Lower leg skin (tissue), 4 donors: Measurements from ENCODE around the gene KLF1. TPM values are rescaled to one million over a fixed set of nuclear protein-coding genes. Genes with fewer than 3 reads are reported as not detected.

Experiments
- DNase-seq, 2 donors: peaks; one replicate each; pipeline ENCODE4 v3.0.0-alpha.2; 2019; ENCODE audit warnings: low spot score in 2 of 2
- H3K4me3 ChIP-seq: fragments of 200-600 bp; sonication (generic); 2 replicates; pipeline ENCODE4 v1.5.1; 2017; ENCODE audit warnings: mild to moderate bottlenecking, low read depth; ENCODE audit not compliant: poor library complexity, severe bottlenecking
- POLR2A ChIP-seq, 2 donors: fragments of 450-650 bp; IDR thresholded peaks; one replicate each; pipeline ENCODE4 v1.6.1; 2016 to 2017; ENCODE audit warnings: antibody characterized with exemption in 2 of 2, mild to moderate bottlenecking in 1 of 2, moderate library complexity in 1 of 2
- WGBS, 2 donors: methylation state at CpG; one replicate each; pipeline ENCODE4 v1.1.5; 2018; 5-methylcytosine and 5-hydroxymethylcytosine counted together
- intact Hi-C: fragments of 100-400 bp; cut with DNase I; formaldehyde crosslinking; loops from one replicate; pipeline ENCODE4 v1.15.0; 2023; ENCODE audit warnings: low total_unique reads
- total RNA-seq, 4 donors: library from RNA; depleted of rRNA; stranded (reverse); fragments of >200 nt; gene quantifications; one replicate each; pipeline ENCODE4 v1.1.0, GENCODE V29; 2016
- TF ChIP-seq, protein P1 (sequence below), 3 donors: fragments of 450-650 bp; IDR thresholded peaks; one replicate each; pipeline ENCODE4 v1.5.1; 2016; ENCODE audit warnings: antibody characterized with exemption in 3 of 3, mild to moderate bottlenecking in 3 of 3, moderate library complexity in 2 of 3

The KLF1 gene
- under 1 TPM in 1 of 4 donors, not detected in 3; 0.13 TPM for total RNA-seq

DNA sequence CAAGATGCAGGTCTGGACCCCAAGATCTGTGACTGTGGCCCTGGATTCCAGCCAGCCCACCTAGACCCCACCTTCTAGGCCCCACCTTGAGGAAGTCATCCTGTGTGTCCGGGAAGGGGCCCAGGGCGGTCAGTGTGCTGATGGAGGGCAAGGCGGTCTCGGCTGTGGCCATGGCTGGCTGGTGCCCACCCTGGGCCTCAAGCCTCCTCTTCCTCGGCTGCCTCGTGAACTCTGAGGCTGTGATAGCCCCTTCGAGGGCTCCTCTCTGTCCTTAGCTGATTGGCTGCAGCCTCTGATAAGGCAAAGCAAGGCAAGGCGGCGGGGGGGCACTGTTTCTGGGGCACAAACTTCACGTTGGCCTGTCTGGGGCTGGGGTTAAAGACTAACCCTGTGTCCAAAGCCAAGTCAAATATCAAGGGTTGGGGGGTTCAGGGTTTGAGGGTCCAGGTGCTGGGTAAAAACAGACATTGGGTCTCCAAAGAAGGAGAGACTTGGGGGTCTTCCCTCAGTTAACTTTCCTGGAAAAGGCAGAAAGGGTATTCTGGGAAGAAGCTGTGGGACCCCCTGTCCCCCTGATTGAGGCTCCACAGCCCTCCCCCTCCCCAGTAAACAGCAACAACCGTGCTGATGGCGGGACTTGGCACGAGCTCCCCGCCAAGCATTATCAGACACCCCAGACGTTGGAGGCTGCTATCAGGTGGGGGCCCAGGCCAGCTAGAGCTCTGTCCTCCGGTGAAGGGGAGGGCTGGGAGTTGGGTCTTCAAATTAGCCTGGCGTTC is at the start of gene KLF1:
Gene KLF1, minus strand, starts transcription at position 233 of the 779 bp plus-strand sequence. Its CDS starts 61 bp downstream, at position 172.
- DNase-seq = no peak
- intact Hi-C loops = loop anchor here (10.0 kb wide), 1 partner anchor 58 kb away; the partner anchor contains the start of gene RAD23A
- WGBS, 2 donors = 68 to 70% methylated on average over 17 of the region's 17 CpGs
- H3K4me3 ChIP-seq = no peak within 1 kb of the TSS
- no peak for TF ChIP-seq POLR2A (IDR thresholded peaks at IDR 0.05)
- TF ChIP-seq, protein P1, sequence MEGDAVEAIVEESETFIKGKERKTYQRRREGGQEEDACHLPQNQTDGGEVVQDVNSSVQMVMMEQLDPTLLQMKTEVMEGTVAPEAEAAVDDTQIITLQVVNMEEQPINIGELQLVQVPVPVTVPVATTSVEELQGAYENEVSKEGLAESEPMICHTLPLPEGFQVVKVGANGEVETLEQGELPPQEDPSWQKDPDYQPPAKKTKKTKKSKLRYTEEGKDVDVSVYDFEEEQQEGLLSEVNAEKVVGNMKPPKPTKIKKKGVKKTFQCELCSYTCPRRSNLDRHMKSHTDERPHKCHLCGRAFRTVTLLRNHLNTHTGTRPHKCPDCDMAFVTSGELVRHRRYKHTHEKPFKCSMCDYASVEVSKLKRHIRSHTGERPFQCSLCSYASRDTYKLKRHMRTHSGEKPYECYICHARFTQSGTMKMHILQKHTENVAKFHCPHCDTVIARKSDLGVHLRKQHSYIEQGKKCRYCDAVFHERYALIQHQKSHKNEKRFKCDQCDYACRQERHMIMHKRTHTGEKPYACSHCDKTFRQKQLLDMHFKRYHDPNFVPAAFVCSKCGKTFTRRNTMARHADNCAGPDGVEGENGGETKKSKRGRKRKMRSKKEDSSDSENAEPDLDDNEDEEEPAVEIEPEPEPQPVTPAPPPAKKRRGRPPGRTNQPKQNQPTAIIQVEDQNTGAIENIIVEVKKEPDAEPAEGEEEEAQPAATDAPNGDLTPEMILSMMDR (IDR thresholded peaks at IDR 0.05) = no peak

GRCh38 chr19:12936582-12936981 is 49.6 kb upstream of the KLF1 start:
- no peak for DNase-seq
- intact Hi-C loops = no loop called here
- H3K4me3 ChIP-seq = no peak overlapping the region
- WGBS, 2 donors = 70% methylated on average over 6 to 7 of the region's 7 CpGs
- no peak for TF ChIP-seq POLR2A (IDR thresholded peaks at IDR 0.05)
- TF ChIP-seq, protein P1 (IDR thresholded peaks at IDR 0.05) = no peak

DNA sequence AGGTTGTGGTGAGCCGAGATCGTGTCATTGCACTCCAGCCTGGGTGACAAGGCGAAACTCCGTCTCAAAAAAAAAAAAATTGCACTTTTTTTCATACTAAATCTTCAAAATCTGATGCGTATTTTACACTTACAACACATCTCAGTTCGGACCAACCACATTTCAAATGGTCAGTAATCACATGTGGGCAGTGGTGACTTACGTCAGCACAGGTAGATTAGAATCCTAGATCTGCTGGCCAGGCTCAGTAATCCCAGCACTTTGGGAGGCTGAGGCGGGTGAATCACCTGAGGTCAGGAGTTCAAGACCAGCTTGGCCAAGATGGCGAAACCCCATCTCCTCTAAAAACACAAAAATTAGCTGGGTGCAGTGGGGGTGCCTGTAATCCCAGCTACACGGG is 48.1 kb upstream of the KLF1 start:
- 86 to 88% methylated on average over 10 of the region's 10 CpGs for WGBS, 2 donors
- no peak overlapping the region for H3K4me3 ChIP-seq
- intact Hi-C loops = no loop called here
- DNase-seq = no peak
- no peak for TF ChIP-seq POLR2A (IDR thresholded peaks at IDR 0.05)
- TF ChIP-seq, protein P1 (IDR thresholded peaks at IDR 0.05) = no peak

- 3 to 5% methylated on average over 46 to 47 of the region's 51 CpGs for WGBS, 2 donors
These were observed 46.5 kb upstream of the KLF1 start, which contains the start of gene FARSA for GRCh38 chr19:12933287-12934072. Gene FARSA, minus strand, starts transcription at chr19:12933711. Its CDS starts 15 bp downstream, at chr19:12933696.

More at GRCh38 chr19:12933287-12934072, 46.5 kb upstream of the KLF1 start, which contains the start of gene FARSA:
- peak; percentile 92 to 99 for DNase-seq
- TF ChIP-seq POLR2A (IDR thresholded peaks at IDR 0.05) = no peak
- TF ChIP-seq, protein P1 (IDR thresholded peaks at IDR 0.05) = no peak
- intact Hi-C loops = no loop called here
- H3K4me3 ChIP-seq = peak within 1 kb of the TSS; percentile 82
